HCT116 (cell line): ENCODE data around the gene FNDC3A. TPM values are rescaled to one million over a fixed set of nuclear protein-coding genes. Genes with fewer than 3 reads are reported as not detected.

Source experiments
- ATAC-seq: fragments of 200-7000 bp; cut with Tn5 transposase; 2 replicates; pipeline ENCODE4 v1.9.1; 2020; ENCODE audit warnings: mild to moderate bottlenecking, moderate library complexity
- BruUV-seq: library from RNA; stranded (reverse); fragments of 400-500 nt; replicated peaks from 2 replicates; lab custom pipeline; 2021; lab: Mats Ljungman, UMichigan
- CTCF ChIA-PET: fragments of 300-600 bp; sonication (Branson Sonifier 250); formaldehyde crosslinking; loops from one replicate; lab custom pipeline; 2021; ENCODE audit warnings: antibody characterized with exemption; lab: Charles Lee
- POLR2A ChIA-PET: fragments of 300-600, 350-600 bp; sonication (Branson Sonifier 250); formaldehyde crosslinking; loops from one replicate; lab custom pipeline; 2021; ENCODE audit warnings: antibody characterized with exemption; lab: Charles Lee
- RAD21 ChIA-PET, 2 experiments: fragments of 300-600 bp; sonication (Branson Sonifier 250); formaldehyde crosslinking; loops; one replicate each; lab custom pipeline; 2023; ENCODE audit warnings: low total read pairs in 2 of 2; ENCODE audit not compliant: uncharacterized antibody in 2 of 2, unreplicated experiment in 2 of 2, low non-redundant PET in 1 of 2; lab: Charles Lee
- DNase-seq: peaks from one replicate; pipeline ENCODE4 v3.0.0-alpha.2; 2010; ENCODE audit warnings: low read depth, low spot score
- H2AFZ ChIP-seq: fragments of 200-600 bp; shearing (Covaris generic), sonication (generic); 2 replicates; pipeline ENCODE4 v1.6.1; 2017; ENCODE audit warnings: low read depth, mixed run types, mixed read lengths, antibody characterized with exemption, low read length; ENCODE audit not compliant: poor library complexity, severe bottlenecking
- H3K27ac ChIP-seq: 2 replicates; pipeline ENCODE4 v1.5.1; 2012; ENCODE audit warnings: low read depth, low read length
- H3K27me3 ChIP-seq: fragments of 200-600 bp; sonication (generic); 2 replicates; pipeline ENCODE4 v1.6.1; 2016; ENCODE audit warnings: mixed run types, low read length, mixed read lengths; ENCODE audit not compliant: insufficient read depth
- H3K36me3 ChIP-seq, 2 experiments: fragments of 200-500 bp in 1 of 2; fragments of 200-600 bp in 1 of 2; sonication (Bioruptor generic) in 1 of 2; sonication (generic) in 1 of 2; 2 replicates each; pipeline versions ENCODE4 v1.5.1 to v1.6.1; 2014 to 2016; ENCODE audit warnings: low read length in 2 of 2, inconsistent platforms in 1 of 2, mixed read lengths in 1 of 2, mixed run types in 1 of 2; ENCODE audit not compliant: insufficient read depth in 2 of 2, control insufficient read depth in 1 of 2
- H3K4me1 ChIP-seq, 2 experiments: fragments of 200-600 bp in 1 of 2; sonication (generic) in 1 of 2; 2 replicates each; pipeline versions ENCODE4 v1.5.1 to v1.6.1; 2012 to 2017; ENCODE audit warnings: low read length in 2 of 2, inconsistent platforms in 1 of 2, mild to moderate bottlenecking in 1 of 2, mixed read lengths in 1 of 2, mixed run types in 1 of 2, moderate library complexity in 1 of 2; ENCODE audit not compliant: insufficient read depth in 2 of 2, control insufficient read depth in 1 of 2
- H3K4me2 ChIP-seq: fragments of 200-600 bp; sonication (generic); 2 replicates; pipeline ENCODE4 v1.6.1; 2017; ENCODE audit warnings: mixed run types, low read length, mixed read lengths
- H3K4me3 ChIP-seq, 2 experiments: fragments of 200-600 bp in 1 of 2; sonication (generic) in 1 of 2; replicated peaks in 1 of 2; 2 replicates each; pipeline ENCODE4 v1.5.1; 2011 to 2016; ENCODE audit warnings: low read length in 2 of 2, control low read depth in 1 of 2, low read depth in 1 of 2, mild to moderate bottlenecking in 1 of 2, mixed read lengths in 1 of 2, mixed run types in 1 of 2
- H3K79me2 ChIP-seq: fragments of 200-600 bp; sonication (generic); 2 replicates; pipeline ENCODE4 v1.6.1; 2017; ENCODE audit warnings: mild to moderate bottlenecking, mixed run types, low read length, moderate library complexity, mixed read lengths; ENCODE audit not compliant: insufficient read depth
- H3K9ac ChIP-seq: fragments of 200-600 bp; sonication (generic); 2 replicates; pipeline ENCODE4 v1.6.1; 2016; ENCODE audit warnings: low read length, mixed read lengths
- H3K9me2 ChIP-seq: fragments of 200-600 bp; sonication (generic), shearing (Covaris generic); 2 replicates; pipeline ENCODE4 v1.6.1; 2017; ENCODE audit warnings: mixed run types, mild to moderate bottlenecking, moderate library complexity; ENCODE audit not compliant: insufficient read depth
- H3K9me3 ChIP-seq, 2 experiments: fragments of 200-500 bp in 1 of 2; fragments of 200-600 bp in 1 of 2; sonication (Bioruptor generic) in 1 of 2; sonication (generic) in 1 of 2; 2 replicates each; pipeline ENCODE4 v1.6.1; 2014 to 2017; ENCODE audit warnings: low read length in 2 of 2, mixed read lengths in 2 of 2, inconsistent platforms in 1 of 2, low read depth in 1 of 2, mild to moderate bottlenecking in 1 of 2, mixed run types in 1 of 2, moderate library complexity in 1 of 2; ENCODE audit not compliant: control insufficient read depth in 1 of 2, insufficient read depth in 1 of 2
- H4K20me1 ChIP-seq: fragments of 200-600 bp; sonication (generic), shearing (Covaris generic); 2 replicates; pipeline ENCODE4 v1.6.1; 2017; ENCODE audit warnings: mixed run types, mild to moderate bottlenecking, moderate library complexity; ENCODE audit not compliant: insufficient read depth
- CEBPB ChIP-seq: IDR thresholded peaks from 2 replicates; pipeline ENCODE4 v1.6.1; 2012; ENCODE audit warnings: low read depth
- EGR1 ChIP-seq: IDR thresholded peaks from 2 replicates; pipeline ENCODE4 v1.6.1; 2012; ENCODE audit warnings: low read depth
- ELF1 ChIP-seq: IDR thresholded peaks from 2 replicates; pipeline ENCODE4 v1.6.1; 2012; ENCODE audit warnings: low read depth, borderline replicate concordance
- EZH2 ChIP-seq: fragments of 200-600 bp; sonication (generic); IDR thresholded peaks from 2 replicates; pipeline ENCODE4 v1.6.1; 2017; ENCODE audit warnings: antibody characterized with exemption, mixed run types
- POLR2A ChIP-seq: IDR thresholded peaks from 2 replicates; pipeline ENCODE4 v1.7.0; 2011; ENCODE audit warnings: borderline replicate concordance; ENCODE audit not compliant: insufficient read depth, insufficient read length; ENCODE audit errors: extremely low read depth
- POLR2AphosphoS5 ChIP-seq: IDR thresholded peaks from 2 replicates; pipeline ENCODE4 v1.6.1; 2011; ENCODE audit warnings: mild to moderate bottlenecking, low read depth, low read length, moderate library complexity
- RAD21 ChIP-seq: IDR thresholded peaks from 2 replicates; pipeline ENCODE4 v1.6.1; 2012; ENCODE audit warnings: low read depth, mild to moderate bottlenecking
- SIN3A ChIP-seq: IDR thresholded peaks from 2 replicates; pipeline ENCODE4 v1.6.1; 2012; ENCODE audit warnings: low read depth
- SRF ChIP-seq: IDR thresholded peaks from 2 replicates; pipeline ENCODE4 v1.6.1; 2012; ENCODE audit warnings: low read depth
- TCF7L2 ChIP-seq: IDR thresholded peaks from 2 replicates; pipeline ENCODE4 v1.7.0; 2011; ENCODE audit warnings: borderline replicate concordance, inconsistent platforms; ENCODE audit not compliant: insufficient read depth, insufficient read length; ENCODE audit errors: extremely low read depth
- YY1 ChIP-seq: IDR thresholded peaks from 2 replicates; pipeline ENCODE4 v1.6.1; 2011; ENCODE audit warnings: low read length, low read depth, moderate library complexity, mild to moderate bottlenecking; ENCODE audit not compliant: insufficient replicate concordance; ENCODE audit errors: extremely low read depth
- ZFX ChIP-seq: fragments of 450-650 bp; IDR thresholded peaks from 2 replicates; pipeline ENCODE4 v1.6.1; 2017
- ZNF274 ChIP-seq: fragments of 200-500 bp; sonication (Bioruptor generic); IDR thresholded peaks from 2 replicates; pipeline ENCODE4 v1.6.1; 2014; ENCODE audit warnings: mild to moderate bottlenecking, low read depth, low read length, inconsistent platforms
- intact Hi-C: fragments of 100-400 bp; cut with micrococcal nuclease; formaldehyde crosslinking; loops from 2 replicates; pipeline ENCODE4 v1.10.0; 2022
- total RNA-seq: library from RNA; stranded (reverse); gene quantifications from one replicate; pipeline ENCODE4 v1.2.1, GENCODE V29; 2021; ENCODE audit not compliant: unreplicated experiment
- TF ChIP-seq, protein P1 (sequence below): IDR thresholded peaks from 2 replicates; pipeline ENCODE4 v1.6.1; 2012
- TF ChIP-seq, protein P2 (sequence below), 3 experiments: fragments of 200-600 bp in 1 of 3; sonication (generic) in 1 of 3; IDR thresholded peaks in 2 of 3; conservative IDR thresholded peaks in 1 of 3; 2 replicates each; pipeline ENCODE4 v1.5.1; 2012 to 2017; ENCODE audit warnings: low read depth in 2 of 3, low read length in 2 of 3, antibody characterized with exemption in 1 of 3, borderline replicate concordance in 1 of 3, control low read depth in 1 of 3, mild to moderate bottlenecking in 1 of 3, mixed read lengths in 1 of 3, mixed run types in 1 of 3, moderate library complexity in 1 of 3; ENCODE audit not compliant: insufficient read depth in 1 of 3

FNDC3A gene
- total RNA-seq, 1 experiment from 2014 or later, result 30.5 TPM

DNA sequence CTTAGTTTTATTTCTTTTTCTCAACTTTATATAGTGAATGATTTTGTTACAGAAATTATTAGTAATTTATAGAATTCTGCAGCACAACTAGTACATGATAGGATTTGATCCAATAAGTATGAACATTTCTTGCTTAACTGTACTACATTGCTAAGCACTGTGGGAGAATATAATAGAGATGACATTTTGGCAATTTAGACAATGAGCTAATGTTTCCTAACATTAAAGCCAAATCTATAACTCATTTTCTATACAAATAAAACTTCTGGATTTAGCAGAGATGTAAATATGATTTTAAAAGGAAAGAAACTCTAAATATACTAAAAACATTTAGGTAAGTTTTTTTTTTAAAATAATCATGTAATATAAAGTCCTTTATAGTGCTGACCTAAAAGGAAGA, 87.3 kb downstream of the FNDC3A start:
- Histone ChIP-seq H3K4me2 (no peak overlapping the region), H3K4me1 (no peaks in the 10 kb centered on the region), H3K9ac (no peak overlapping the region), H2AFZ (no peak overlapping the region), H3K9me3 (no peaks in the 10 kb centered on the region), H3K79me2 (no peaks in the 10 kb centered on the region), H3K27me3 (no peaks in the 10 kb centered on the region), H4K20me1 (no peaks in the 10 kb centered on the region), H3K36me3 (no peaks in the 10 kb centered on the region), H3K9me2 (no peaks in the 10 kb centered on the region), H3K4me3 (no peak overlapping the region), H3K27ac (no peak overlapping the region)
- ChIA-PET POLR2A (no interaction called here), CTCF (no interaction called here), RAD21 (no interaction called here)
- no peak for DNase-seq
- intact Hi-C loops, result no loop called here
- no peak for ATAC-seq
- TF ChIP-seq POLR2AphosphoS5, result no peak
- no peak for TF ChIP-seq YY1
- TF ChIP-seq ZFX, result no peak
- no peak for TF ChIP-seq SRF
- TF ChIP-seq SIN3A, result no peak
- no peak for TF ChIP-seq EGR1
- TF ChIP-seq, protein P1, sequence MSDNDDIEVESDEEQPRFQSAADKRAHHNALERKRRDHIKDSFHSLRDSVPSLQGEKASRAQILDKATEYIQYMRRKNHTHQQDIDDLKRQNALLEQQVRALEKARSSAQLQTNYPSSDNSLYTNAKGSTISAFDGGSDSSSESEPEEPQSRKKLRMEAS, result no peak
- no peak for TF ChIP-seq CEBPB
- TF ChIP-seq RAD21, result no peak
- TF ChIP-seq TCF7L2, result no peak
- TF ChIP-seq EZH2, result no peak
- no peak for TF ChIP-seq POLR2A
- BruUV-seq, result no TSS peak

DNA sequence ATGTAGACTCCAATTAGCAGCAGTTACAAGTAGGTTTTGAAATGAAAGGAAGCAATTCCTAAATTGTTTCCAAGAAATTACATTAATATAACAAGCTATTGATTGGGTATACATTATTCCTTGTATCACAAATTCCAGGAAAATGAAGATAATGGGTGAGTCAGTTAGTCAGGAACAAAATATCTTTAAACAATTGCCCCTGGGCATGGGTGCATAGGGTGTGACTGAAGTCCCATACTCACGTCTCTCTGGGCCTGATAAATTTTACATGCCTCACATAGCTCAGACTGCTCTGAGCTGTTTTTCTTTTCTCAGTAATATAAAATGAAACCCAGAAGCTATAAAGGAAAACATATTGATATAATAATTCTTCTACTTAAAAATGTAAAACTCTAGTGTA, 87.8 kb downstream of the FNDC3A start:
- BruUV-seq, result no TSS peak
- Histone ChIP-seq H3K4me1 (no peaks in the 10 kb centered on the region), H3K79me2 (no peaks in the 10 kb centered on the region), H3K27me3 (no peaks in the 10 kb centered on the region), H4K20me1 (no peaks in the 10 kb centered on the region), H3K27ac (no peak overlapping the region), H3K36me3 (no peaks in the 10 kb centered on the region), H3K4me2 (no peak overlapping the region), H3K4me3 (no peak overlapping the region), H3K9me2 (no peaks in the 10 kb centered on the region), H3K9ac (no peak overlapping the region), H3K9me3 (no peaks in the 10 kb centered on the region), H2AFZ (no peak overlapping the region)
- ATAC-seq, result no peak
- DNase-seq, result no peak
- intact Hi-C loops, result no loop called here
- RAD21 ChIA-PET, result no interaction called here
- POLR2A ChIA-PET, result no interaction called here
- TF ChIP-seq, protein P1, result no peak
- TF ChIP-seq RAD21 (no peak), SIN3A (no peak), ELF1 (no peak), EZH2 (no peak), CEBPB (no peak), POLR2A (no peak), EGR1 (no peak), ZNF274 (no peak), ZFX (no peak)
- TF ChIP-seq, protein P2, sequence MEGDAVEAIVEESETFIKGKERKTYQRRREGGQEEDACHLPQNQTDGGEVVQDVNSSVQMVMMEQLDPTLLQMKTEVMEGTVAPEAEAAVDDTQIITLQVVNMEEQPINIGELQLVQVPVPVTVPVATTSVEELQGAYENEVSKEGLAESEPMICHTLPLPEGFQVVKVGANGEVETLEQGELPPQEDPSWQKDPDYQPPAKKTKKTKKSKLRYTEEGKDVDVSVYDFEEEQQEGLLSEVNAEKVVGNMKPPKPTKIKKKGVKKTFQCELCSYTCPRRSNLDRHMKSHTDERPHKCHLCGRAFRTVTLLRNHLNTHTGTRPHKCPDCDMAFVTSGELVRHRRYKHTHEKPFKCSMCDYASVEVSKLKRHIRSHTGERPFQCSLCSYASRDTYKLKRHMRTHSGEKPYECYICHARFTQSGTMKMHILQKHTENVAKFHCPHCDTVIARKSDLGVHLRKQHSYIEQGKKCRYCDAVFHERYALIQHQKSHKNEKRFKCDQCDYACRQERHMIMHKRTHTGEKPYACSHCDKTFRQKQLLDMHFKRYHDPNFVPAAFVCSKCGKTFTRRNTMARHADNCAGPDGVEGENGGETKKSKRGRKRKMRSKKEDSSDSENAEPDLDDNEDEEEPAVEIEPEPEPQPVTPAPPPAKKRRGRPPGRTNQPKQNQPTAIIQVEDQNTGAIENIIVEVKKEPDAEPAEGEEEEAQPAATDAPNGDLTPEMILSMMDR (IDR thresholded peaks at IDR 0.05 in 2 of 3, conservative IDR thresholded peaks at IDR 0.05 in 1 of 3; ENCODE audit: borderline replicate concordance in 1 of 3, insufficient read depth in 1 of 3, low read depth in 2 of 3, low read length in 2 of 3), result no peak
- CTCF ChIA-PET, result no interaction called here
